SU-DHL-6 (cell line): Measurements from ENCODE around the gene SSC4D.

Source experiments
- CTCF ChIP-seq: fragments of 200-600 bp; sonication (generic); IDR thresholded peaks from one replicate; pipeline ENCODE4 v1.5.1; 2017; ENCODE audit warnings: antibody characterized with exemption, mild to moderate bottlenecking, low read length, moderate library complexity; ENCODE audit not compliant: insufficient read depth, poor library complexity, severe bottlenecking
- EZH2phosphoT487 ChIP-seq: fragments of 200-600 bp; sonication (generic), shearing (Covaris generic); conservative IDR thresholded peaks from 2 replicates; pipeline ENCODE4 v1.6.1; 2018; ENCODE audit warnings: mild to moderate bottlenecking, antibody characterized with exemption, low read length, moderate library complexity, mixed read lengths

- TF ChIP-seq CTCF (no peak), EZH2phosphoT487 (no peak)
These were observed 2.1 kb upstream of the SSC4D start for GRCh38 chr7:76411626-76412025.
